GM19468 (cell line): ENCODE data around the gene KDM1B.

Source experiments
- ATAC-seq: cut with Tn5 transposase; IDR thresholded peaks from one replicate; pipeline ENCODE4 v1.9.1; 2021; ENCODE audit warnings: mild to moderate bottlenecking, moderate library complexity, moderate number of reproducible peaks; ENCODE audit not compliant: unreplicated experiment; ENCODE audit errors: extremely low read depth

KDM1B gene

DNA sequence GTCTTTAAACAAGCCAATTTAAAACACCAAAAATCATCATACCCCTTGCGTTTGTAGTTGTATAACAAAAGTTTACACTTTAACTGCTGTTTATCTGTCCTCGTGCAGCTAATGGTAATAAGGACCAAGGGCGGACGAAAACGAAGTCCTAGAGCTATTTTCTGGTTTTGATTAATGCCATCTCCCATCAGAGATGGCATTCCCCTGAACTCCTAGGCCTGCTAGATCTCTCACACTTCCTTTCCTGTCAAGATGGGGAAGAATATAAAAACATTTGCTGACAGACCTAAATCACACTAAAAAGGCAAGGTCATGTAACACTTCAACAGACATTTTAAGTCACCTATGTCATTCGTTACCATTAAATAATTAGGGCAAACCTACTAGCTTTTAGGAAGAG, 99.6 kb downstream of the KDM1B start:
- ATAC-seq: no peak

DNA sequence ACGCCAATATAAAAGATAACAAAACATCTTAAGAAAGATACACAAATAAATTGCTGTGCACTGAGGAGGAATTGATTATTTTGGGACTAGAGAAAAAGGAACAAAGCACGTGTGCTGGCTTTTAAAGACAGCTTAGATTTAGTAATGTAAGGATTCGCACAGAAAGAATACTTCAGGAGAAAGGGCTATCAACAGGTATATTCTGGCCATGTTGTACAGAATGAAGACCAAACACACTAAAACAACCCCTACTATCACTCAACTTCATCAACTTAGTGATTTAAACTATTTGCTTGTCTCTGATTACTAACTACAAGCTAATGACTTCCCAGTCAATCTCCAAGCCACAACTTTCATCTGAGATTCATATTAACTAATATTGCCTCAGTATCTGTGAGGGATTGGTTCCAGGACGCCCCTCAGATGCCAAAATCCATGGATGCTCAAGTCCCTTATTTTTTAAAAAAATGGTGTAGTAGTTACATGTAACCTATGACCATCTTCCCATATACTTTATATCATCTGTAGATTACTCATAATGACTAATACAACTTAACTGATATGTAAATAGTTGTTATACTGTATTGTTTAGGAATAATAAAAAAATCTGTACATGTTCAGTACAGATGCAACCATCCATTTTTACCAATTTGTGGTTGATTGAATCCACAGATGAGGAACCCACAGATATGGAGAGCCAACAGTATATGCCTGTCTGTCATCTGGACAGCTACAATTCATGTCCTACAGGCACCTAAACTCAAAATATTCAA, 104.6 kb downstream of the KDM1B start:
- ATAC-seq: peak; percentile 0

DNA sequence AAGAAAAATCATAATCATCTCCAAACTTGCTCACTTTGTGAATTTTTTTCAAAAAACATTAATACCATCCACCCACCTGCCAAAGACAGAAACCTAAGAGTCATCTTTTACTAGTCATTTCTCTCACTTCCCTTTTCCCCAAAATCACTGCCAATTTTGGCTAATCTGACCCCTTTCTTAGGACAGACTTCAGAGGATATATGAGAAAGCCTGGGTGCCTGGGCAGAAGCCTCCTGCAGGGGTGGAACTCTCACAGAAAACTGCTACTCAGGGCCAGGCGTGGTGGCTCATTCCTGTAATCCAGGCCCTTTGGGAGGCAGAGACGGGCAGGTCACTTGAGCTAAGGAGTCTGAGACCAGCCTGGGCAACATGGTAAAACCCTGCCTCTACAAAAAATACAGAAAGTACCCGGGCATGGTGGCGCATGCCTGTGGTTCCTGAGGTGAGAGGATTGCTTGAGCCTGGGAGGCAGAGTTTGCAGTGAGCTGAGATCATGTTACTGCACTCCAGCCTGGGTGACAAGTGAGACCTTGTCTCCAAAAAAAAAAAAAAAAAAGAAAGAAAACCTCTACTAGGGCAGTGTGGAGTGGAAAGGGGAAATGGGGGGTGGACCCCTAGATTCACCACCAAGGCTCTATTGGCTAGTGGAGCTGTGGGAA, 105.4 kb downstream of the KDM1B start:
- peak; percentile 12 for ATAC-seq

DNA sequence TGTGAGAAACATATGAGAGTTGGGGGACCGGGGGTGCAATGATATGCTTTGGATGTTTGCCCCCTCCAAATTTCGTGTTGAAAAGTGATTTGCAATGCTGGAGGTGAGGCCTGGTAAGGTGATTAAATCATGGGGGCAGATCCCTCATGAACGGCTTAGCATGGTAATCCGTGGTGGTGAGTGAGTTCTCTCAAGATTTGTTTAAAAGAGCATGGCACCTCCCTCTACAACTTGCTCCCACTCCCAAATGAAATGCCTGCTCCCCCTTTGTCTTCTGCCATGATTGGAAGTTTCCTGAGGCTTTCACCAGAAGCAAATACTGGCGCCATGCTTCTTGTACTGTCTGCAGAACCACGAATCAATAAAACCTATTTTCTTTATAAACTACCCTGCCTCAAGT, 106.7 kb downstream of the KDM1B start:
- ATAC-seq: no peak

DNA sequence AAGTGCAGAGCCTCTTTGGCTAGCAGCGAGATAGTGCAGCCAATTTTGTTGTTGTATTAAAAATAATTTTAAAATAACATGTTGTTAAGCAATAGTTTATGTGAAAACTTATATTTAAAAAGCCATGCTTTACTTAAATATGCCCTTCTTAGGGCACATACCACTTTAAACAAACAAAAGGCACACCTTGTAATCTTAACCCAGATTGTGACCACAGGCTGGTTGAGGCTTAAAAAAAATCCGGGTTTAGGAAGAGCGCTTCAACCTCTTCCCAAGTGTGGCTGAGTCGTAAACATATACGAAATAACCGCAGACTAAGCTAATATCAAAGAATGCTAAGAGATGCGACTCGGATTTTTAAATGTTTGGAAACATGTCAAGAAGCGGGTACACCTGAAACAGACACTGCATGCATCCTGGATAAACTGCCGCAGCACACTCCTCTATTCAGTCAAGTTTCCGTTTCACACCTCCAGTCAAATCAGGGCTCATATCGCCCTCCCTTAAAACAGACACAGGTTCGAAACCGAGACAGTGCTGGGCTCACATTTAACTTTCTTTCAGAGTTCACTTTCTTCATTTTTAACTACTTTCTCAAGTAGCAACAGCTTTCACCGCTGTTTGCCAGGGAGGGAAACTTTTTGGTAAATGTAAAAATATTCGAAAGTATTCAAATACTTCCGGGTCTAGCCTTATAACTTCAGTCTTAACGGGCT, 107.6 kb downstream of the KDM1B start:
- peak; percentile 78 for ATAC-seq

DNA sequence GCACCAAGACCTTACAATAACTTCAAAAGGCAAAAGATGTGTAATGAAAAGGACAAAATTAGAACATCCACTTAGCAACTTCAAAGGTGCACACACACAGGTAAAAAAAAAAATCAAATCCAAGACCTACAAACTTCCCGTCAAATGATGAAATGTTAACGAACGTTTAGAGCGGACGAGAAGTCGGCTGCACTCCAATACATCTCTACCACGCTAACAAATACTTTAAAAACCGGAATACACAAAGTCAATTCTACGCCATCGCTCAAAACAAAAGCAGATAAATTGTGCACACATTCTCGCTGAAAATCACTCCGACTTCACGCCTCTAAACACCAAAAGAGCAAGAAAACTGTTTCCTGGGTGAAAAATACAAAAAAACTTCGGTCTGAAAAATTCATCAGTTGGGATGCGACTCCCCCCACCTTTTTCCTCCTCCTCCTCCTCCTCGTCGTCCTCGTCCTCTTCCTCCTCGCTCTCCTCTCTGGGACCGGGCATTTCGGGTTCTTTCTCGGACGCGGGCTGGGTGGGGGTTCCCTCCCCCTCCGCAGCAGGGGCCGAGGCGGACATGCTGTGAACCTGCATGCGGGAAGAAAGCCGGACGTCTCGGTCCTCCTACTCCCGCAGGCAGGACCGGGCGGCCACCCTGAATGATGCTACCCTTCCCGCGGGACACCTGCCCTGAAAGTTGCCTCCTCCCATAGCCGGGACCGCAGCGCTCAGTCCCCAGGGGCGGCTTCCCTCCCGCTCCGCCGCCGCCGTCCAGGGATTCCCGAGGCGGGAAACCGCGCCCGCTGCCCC, 108.4 kb downstream of the KDM1B start:
- no peak for ATAC-seq

DNA sequence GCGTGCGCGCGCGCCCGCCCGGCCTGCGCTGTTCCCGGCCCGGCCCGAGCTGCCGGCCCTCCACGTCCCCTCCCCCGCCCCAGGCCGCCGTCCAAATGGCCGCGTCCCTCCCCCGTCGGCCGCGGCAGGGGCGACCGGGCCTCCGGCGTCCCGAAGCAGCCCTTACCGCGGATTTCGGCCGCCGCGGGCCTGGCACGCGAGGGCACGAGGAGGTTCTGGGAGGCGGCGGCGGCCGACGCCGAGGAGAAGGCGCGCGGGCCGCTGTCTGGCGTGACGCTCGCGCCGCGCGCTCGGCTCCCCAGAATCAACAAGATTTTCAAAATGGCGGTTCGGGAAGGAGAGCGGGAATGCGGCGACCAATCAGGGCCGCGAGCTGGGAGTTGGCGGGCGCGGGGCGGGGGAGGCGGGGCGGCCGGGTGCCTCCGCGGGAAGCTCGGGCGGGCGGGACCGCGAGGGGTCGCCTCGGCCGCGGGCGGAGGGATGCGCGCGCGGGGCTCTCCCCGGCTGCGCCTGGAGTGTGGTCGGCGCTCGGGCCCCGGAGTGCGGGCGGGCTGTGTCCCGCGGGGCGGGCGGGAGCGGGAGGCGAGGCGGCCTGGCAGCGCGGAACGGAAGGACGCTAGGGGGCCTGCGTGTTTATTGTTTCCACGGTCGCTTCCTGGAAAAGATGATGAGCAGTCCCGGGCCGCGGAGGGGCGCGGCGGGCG, 109.1 kb downstream of the KDM1B start, which contains the start of gene DEK:
Gene DEK (minus strand): TSS at position 312 of the 704 bp plus-strand sequence. CDS start 543 bp downstream, outside the sequence.
- no peak for ATAC-seq

DNA sequence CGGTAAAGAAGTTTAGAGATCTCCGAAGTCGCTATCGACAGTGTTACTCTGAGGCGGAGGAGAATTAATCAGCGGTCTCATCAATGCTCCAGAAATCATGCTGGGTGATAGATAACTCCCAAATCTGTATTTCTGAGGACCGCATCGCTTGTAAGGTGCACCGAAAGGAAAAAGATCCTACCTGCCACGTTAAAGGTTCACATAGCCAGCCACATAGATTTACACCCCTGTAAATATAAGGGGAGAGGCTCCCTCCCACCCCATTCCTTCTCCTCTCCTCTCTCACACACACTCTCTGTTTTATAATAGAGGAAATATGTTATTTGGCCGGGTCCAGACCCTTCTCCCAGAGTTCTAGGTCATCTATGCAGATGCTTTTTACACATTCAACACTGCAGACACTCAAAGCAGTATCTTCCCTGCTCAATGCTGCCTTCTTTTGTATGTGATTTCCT, 109.7 kb downstream of the KDM1B start:
- ATAC-seq: no peak

DNA sequence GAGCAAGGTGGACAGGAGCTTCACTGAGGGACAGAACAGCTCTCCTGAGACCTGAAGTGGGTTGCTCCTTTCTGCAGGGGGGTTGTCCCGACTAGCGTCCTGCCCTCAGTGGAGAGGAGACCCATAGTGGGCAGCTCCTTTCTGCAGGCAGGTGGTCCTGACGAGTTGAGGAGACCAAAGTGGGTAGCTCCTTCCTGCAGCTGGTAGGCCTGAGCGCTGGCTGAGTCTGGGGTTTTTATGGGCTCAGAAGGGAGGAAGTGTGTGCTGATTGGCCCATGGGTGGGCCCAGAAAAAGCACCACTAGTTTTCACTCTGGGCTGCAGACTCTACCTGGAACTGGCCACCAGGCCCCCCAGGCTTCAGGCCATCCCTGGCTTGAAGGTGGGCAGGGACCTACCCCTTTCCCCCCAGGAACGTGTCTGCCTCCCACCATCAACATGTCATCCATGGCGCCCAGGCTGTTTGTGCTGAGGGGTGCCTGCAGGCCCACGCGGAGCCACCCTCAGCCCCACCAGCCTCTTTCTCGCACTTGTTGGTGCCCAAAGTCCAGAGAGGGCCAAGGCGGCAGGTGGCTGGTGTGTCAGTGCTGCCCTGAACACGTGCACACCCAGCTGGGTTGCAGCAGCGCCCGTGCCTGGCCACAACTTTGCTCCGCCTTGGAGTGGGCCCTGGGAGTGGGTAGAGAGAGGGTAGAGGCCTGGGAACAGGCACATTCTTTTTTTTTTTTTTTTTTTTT, 110.7 kb downstream of the KDM1B start:
- ATAC-seq: no peak

DNA sequence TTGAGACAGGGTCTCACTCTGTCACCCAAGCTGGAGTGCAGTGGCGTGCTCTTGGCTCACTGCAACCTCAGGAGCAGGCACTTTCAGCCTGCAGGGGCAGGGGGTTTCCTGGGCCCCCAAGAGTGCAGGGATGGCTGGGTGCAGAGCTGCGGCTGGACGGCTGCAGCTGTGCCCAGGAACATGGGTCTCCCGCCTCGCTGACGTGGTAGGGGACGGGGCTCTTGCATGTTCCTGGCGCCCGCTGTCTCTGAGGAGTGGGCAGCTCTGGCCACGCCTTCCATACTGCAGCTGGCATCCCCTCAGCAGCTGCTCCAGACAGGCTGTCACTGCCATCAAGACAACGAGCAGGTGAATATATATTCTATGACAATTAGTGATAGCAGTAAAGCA, 111.3 kb downstream of the KDM1B start:
- no peak for ATAC-seq

DNA sequence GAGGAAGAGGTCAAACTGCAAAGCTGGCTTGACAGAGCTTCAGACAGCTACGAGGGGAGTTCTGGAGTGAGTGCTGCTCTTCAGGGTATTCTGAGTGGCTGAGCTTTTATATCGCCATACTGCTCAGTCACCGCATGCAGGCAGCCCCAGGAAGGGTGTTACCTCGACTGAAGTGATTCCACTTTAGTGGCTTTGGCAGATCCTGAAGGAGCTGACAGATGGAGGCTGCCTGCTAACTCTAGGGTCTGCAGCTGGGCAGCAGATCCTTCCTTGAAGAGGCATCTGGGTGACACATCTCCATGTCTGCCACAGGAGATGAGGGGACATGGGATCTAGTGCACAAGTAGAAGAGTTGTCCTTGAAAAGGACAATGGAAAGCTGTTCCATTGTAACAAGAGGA, 112.8 kb downstream of the KDM1B start:
- no peak for ATAC-seq

DNA sequence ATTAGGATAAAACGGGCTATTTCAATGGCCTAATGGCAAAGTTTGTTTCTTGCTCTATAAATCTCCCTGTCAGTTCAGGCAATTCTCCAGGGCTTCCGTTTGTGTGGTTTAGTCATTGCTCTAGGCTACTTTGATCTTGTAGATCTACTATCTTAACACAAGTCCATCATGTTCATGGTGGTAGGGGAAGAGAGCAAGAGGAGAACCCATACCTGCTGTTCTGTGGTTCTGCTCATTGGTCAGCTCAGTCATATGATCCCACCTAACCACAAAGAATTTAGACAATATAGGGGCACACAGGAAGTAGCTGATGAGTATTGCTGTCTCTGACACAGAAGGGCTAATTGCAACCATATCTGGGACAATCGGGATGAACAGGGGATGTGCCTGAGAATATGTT, 114.0 kb downstream of the KDM1B start:
- no peak for ATAC-seq

DNA sequence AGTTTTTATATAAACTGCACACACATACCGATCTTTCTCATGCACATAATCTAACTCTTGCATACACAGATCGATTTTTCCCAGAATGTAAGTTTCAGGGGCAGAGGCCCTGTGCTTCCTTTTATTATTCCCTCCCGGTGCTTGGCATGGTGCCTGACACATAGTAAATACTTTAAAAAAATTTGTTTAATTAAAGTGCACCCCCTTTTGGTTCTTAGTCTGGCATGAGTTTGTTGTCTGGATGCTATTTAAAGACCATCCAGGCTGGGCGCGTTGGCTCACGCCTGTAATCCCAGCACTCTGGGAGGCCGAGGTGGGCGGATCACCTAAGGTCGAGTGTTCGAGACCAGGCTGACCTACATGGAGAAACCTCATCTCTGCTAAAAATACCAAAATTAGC, 114.5 kb downstream of the KDM1B start:
- no peak for ATAC-seq

DNA sequence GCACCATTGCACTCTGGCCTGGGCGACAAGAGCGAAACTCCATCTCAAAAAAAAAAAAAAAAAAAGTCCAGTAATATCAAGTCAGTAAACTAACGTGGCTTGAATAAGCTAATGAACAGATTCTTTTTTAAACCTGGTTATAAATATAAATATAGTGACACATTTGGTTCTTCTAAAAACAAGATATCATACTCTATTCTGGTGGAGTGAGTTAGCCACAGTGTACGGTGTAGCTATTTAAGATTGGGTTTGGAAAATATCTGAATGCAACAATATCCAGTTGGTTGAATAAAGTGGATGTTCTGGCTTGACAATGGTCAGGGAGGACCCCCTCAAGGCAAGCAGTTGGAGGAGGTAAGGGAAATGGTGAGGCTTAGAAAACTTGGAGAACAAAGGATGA, 115.0 kb downstream of the KDM1B start:
- no peak for ATAC-seq
